Hepatic stellate cell (primary cell): ENCODE measurements around the gene DTX4.

Source experiments
- DNase-seq: peaks from one replicate; pipeline ENCODE4 v3.0.0; 2011; ENCODE audit warnings: low spot score

Gene DTX4

DNA sequence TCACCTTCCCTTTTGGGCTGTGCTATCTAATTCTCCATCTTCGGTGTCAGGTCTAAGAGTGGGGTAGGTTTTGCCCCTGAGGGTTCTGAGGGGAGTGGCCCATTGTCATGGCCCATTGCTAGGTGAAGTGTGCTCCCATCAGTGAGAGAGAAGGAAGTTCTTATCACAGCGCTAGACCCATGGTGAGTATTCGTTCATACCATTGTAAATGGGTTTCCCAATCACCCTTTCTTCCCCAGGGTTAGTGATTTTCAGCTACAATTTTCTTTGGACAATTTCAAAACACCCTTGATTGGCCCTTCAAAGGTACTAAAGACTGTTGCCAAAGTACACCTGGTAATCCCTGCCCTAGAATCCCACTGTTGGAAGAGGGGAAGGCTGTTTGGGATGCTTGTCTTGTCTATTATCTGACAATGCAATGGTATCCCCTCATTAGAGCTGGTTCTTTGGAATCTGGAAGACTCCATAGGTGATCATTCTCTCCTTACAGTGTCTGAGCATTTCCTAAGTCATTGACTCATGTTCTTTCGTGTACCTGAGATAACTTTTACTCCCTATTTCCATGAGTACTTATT lies 20.6 kb downstream of the DTX4 start:
- DNase-seq, result no peak

GRCh38 chr11:59193587-59194130 lies 21.7 kb downstream of the DTX4 start:
- DNase-seq, result no peak

DNA sequence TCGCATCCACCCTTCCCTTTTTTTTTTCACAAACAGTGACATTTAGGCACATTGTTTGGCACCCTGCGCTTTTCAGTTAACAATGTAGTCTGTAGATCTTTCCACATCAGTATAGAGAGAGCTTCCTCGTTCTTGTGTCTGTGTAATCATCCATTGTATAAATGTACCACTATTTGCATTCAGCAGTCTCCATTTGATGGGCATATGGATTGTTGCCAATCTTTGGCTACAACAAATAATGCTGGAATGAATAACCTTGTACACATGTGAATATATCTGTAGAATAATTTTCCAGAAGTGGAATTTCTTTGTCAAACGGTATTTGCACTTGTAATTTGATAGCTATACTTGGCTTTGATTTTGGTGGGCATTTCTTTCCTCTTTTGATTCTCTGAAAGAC lies 23.7 kb downstream of the DTX4 start:
- DNase-seq, result no peak

GRCh38 chr11:59196777-59197176 lies 24.8 kb downstream of the DTX4 start:
- no peak for DNase-seq

DNA sequence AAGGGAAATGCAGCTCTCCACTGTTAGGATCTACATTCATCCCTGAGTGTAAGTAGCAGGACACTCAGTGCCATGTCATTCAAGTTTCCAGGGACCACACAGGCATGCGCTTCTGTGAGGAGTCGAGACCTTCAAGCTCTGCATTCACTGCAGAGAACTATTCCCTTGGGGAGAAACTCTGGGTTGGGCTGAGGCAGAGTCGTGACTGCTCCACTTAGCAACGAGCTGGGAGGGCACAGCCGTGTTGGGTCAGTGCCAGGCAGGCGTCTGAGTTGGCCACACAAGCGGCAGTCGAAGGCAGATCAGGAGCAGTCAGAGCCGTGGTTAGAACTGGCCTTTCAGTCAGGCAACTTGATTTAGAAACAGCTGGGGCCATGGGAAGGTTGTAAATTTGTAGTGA lies 26.1 kb downstream of the DTX4 start:
- DNase-seq, result peak; percentile 86

DNA sequence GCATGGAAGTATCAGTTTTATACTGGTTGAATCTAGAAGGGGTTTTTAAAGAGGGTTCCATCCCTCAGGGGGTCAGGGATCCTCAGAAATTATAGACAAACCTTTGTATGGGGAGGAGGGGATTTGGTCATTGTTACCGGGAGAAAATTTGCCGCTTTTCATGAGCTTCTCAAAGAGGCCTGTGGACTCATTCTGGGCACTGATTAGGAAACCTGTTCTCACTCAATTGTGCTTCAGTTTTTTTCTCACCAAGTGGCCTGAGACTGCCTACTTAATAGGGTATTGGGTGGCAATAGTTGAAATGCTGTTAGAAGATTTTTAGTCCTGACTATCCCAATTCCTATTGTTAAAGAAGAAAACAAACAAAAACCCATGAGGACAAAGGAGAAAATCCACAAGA lies 26.8 kb downstream of the DTX4 start:
- no peak for DNase-seq

- no peak for DNase-seq
These were observed 27.9 kb downstream of the DTX4 start for GRCh38 chr11:59199546-59200422.

- DNase-seq, result no peak
These were observed 28.5 kb downstream of the DTX4 start for GRCh38 chr11:59200423-59200746.

DNA sequence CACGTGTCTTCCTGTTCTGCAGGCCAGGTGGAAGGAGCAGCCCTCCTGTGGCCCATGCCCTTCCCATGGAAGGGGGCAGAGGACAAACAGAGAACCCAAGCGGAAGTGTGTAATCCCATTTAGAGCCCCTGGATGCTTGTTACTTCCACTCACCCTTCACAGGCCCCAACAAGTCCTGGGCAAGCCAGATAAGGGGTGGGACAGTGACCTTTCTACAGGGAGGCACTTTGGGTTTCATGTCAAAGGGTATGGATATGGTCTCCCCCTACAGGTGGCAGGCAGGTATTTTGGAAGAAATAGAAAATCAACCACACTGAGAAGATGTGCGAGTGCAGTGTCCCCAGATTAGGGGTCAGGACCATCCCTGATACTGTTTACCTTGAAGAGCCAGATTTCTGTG lies 29.4 kb downstream of the DTX4 start:
- DNase-seq, result no peak

GRCh38 chr11:59204746-59205145 lies 32.8 kb downstream of the DTX4 start:
- peak; percentile 44 for DNase-seq

DNA sequence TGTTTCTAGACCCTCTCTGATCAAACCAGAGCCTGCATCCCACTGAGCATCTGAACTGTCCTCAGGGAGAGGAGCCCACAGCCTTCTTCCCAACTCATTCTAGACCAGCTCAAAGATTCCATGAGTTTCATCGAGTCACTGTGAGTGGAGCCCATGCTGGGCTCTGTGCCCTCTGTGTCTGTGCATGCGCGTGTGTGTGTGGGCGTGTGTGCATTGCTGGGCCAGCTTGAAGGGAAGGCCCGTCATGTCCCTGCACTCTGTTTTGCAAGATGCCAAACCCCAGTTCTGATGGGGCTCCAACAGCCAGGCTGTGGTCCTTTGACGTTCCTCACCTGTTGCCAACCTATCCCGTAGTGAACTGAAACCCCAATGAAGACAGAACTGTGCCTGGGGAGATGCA lies 33.7 kb downstream of the DTX4 start:
- no peak for DNase-seq

- peak; percentile 43 for DNase-seq
These were observed 34.7 kb downstream of the DTX4 start for GRCh38 chr11:59206635-59207034.

- DNase-seq, result no peak
These were observed 36.1 kb downstream of the DTX4 start for GRCh38 chr11:59207988-59208451.

DNA sequence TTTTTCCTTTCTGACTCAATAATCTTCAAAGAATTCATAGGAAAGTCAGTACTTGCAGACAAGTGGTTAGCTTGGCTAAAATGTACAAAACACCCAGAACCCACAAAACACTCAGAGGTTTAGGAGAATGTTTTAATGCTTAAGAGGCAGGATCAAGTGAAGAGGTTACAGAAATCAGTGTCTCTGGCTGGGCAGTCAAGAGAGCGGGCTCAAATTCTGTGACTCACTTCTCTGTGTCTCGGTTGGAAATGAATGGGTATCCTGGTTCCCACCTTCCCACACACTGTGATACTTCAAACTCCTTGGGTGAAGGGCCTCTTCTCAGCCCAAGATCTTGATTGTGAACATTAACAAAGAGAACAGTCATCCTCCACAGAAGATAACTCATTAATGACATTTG lies 37.0 kb downstream of the DTX4 start:
- no peak for DNase-seq

- no peak for DNase-seq
These were observed 40.3 kb downstream of the DTX4 start for GRCh38 chr11:59212222-59212621.

GRCh38 chr11:59212744-59213631 lies 41.1 kb downstream of the DTX4 start, which contains the start of gene MPEG1:
TSS of gene MPEG1 (minus strand) at chr11:59212927. CDS start at chr11:59212865, 62 bp downstream.
- DNase-seq, result no peak

GRCh38 chr11:59214141-59214893 lies 42.4 kb downstream of the DTX4 start:
- DNase-seq, result no peak

DNA sequence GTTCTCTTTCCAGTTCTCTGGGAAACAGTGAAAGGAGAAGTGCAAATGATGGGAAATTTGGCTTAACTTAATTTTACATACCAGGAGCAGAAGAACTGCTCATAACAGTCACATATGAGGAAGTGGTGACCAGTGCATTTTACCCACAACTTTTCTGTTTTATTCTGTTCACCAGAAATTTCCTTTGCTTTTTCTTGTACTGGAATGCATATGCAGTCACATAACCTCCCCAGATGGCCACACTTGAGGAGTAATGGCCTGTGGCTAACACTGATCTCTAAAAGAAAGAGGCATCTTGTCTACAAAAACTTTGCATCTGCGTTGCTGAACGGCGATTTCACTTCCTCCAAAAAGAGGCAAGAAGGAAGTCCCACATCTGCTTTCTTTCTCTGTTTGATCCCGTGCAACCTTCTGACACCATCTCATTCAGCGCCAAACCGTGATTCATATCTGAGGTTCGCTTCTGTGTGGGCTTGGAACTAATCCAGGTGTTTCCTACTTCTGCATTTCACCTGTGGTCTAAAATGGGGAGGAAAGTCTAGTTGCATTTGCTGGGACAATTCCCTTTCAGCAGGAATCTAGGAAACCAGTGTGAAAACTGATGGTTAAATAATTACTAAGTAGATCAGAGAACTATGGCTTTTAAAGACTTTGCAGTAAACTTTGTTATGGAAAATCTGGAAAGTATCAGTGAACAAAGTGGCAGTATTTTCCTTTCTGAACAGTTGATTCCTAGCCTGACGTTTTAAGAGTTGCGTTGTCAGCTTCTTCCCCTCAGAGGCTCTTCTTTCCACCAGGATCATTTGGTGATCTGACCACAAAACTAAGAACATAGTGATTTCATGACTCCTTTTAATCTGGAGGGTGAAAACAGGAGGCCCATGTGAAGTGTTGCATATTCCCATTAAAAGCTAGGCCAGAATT lies 45.0 kb downstream of the DTX4 start:
- DNase-seq, result peak; percentile 21

GRCh38 chr11:59218319-59218718 lies 46.4 kb downstream of the DTX4 start:
- no peak for DNase-seq

GRCh38 chr11:59218893-59219292 lies 47.0 kb downstream of the DTX4 start:
- no peak for DNase-seq

DNA sequence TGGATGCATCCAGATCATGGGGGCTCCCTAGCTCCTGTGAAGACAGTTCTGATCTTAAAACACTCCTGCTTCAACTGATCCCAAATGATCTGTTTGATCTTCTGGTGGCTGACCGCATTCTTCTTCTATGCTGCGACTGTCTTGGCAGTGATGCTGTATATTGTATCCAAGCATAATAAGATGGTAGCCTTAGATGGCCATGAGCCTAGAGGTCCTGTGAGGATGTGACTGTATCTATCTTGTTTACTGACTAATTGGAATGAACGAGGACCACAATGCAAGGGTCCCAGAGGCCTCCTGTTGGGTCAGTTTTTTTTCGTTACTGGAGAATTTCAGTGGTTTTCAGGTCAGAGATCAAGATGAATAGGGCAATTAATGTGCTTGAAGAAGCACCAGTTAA lies 47.9 kb downstream of the DTX4 start:
- no peak for DNase-seq
